Glomerular visceral epithelial cell (primary cell): Measurements from ENCODE around the gene VPS13D.
A peak's percentile ranks its signal among the peaks of the same experiment; 100 is the strongest.
"Not testable (repeated sequence)": the region's sequence is repeated elsewhere in the genome, so short reads cannot be mapped to it uniquely, and the experiment has no call there.

Source experiments
- DNase-seq: peaks from one replicate; pipeline ENCODE4 v3.0.0-alpha.2; 2016; ENCODE audit errors: extremely low spot score

VPS13D gene

GRCh38 chr1:12200208-12200607 is 29.6 kb upstream of the VPS13D start:
- DNase-seq = no peak

- no peak for DNase-seq
These were observed 28.3 kb upstream of the VPS13D start for GRCh38 chr1:12201352-12202189.

DNA sequence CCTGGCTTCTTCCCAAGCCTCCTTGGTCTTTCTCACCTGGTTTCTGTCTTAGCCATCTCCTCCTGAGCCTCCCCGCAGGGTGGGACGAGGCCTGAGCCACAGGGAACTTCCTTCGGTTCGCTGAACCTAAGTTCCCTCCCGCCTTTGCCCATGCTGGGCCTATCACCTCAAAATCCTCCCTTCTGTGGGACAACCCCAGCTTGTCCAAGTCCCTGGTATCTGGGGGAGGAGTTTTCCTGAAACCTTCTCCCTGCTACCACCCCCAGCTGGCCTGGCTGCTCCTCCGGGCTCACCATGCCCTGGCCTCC is 27.7 kb upstream of the VPS13D start:
- DNase-seq = no peak

- no peak for DNase-seq
These were observed 27.3 kb upstream of the VPS13D start for GRCh38 chr1:12202577-12202976.

- DNase-seq = no peak
These were observed 26.4 kb upstream of the VPS13D start for GRCh38 chr1:12203216-12204007.

DNA sequence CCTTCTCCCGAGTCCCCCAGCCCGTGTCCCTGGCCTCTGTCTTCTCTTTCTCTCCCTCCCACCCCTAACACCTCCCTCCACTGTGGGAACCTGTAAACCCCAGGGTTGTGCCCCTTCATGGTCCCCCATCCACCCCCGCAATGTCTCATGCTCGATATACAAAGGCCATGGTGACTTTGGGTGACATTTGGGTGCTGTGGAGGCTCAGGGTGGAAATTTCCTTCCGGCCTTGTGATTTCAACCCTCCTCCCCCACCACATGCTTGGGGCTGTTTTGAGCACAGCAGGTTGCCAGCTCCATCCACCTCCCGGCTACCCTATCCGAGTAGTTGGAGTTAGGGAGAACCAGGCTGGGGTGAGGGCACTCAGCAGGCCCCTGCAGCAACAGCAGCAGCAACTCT is 25.7 kb upstream of the VPS13D start:
- DNase-seq = no peak

- DNase-seq = no peak
These were observed 24.8 kb upstream of the VPS13D start for GRCh38 chr1:12204754-12205658.

GRCh38 chr1:12206238-12206637 is 23.6 kb upstream of the VPS13D start:
- DNase-seq = no peak

DNA sequence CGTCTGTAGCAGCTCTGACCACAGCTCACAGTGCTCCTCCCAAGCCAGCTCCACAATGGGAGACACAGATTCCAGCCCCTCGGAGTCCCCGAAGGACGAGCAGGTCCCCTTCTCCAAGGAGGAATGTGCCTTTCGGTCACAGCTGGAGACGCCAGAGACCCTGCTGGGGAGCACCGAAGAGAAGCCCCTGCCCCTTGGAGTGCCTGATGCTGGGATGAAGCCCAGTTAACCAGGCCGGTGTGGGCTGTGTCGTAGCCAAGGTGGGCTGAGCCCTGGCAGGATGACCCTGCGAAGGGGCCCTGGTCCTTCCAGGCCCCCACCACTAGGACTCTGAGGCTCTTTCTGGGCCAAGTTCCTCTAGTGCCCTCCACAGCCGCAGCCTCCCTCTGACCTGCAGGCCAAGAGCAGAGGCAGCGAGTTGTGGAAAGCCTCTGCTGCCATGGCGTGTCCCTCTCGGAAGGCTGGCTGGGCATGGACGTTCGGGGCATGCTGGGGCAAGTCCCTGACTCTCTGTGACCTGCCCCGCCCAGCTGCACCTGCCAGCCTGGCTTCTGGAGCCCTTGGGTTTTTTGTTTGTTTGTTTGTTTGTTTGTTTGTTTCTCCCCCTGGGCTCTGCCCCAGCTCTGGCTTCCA is 22.9 kb upstream of the VPS13D start:
- no peak for DNase-seq

GRCh38 chr1:12208271-12208670 is 21.6 kb upstream of the VPS13D start:
- no peak for DNase-seq

DNA sequence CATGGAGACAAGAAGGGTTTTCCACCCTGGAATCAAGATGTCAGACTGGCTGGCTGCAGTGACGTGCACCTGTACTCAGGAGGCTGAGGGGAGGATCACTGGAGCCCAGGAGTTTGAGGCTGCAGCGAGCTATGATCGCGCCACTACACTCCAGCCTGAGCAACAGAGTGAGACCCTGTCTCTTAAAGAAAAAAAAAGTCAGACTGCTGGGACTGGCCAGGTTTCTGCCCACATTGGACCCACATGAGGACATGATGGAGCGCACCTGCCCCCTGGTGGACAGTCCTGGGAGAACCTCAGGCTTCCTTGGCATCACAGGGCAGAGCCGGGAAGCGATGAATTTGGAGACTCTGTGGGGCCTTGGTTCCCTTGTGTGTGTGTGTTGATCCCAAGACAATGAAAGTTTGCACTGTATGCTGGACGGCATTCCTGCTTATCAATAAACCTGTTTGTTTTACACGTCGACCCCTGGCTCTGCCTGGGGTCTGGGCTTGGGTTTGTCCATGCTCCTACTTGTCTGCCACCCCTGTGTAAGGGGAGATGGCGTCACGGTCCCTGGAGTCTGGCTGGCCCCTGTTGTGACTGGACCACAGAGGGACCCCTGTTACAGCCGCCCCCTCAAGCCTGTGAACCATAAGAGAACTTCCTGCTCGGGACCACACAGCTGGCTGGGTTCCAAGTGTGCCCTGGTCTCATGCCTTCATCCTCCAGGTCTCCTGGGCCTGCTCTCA is 20.9 kb upstream of the VPS13D start:
- peak; percentile 74 for DNase-seq

- no peak for DNase-seq
These were observed 20.4 kb upstream of the VPS13D start for GRCh38 chr1:12209495-12209832.

GRCh38 chr1:12215118-12215961 is 14.5 kb upstream of the VPS13D start:
- DNase-seq = no peak

DNA sequence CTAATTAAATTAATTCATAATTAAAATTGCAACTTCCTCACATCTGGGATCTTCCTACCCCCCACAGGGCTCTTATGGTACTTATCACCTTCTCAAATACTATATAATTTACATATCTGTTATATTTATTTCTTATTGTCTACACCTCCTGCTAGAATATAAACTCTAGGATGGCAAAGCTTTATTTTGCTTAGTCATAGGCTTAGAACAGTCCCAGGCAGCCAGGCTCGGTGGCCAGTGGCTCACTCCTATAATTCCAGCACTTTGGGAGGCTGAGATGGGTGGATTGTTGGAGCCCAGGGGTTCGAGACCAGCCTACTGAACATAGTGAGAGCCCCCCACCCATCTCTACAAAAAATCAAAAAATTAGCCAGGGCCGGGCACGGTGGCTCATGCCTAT is 10.0 kb upstream of the VPS13D start:
- no peak for DNase-seq

GRCh38 chr1:12220890-12221289 is 8.9 kb upstream of the VPS13D start:
- no peak for DNase-seq

GRCh38 chr1:12222700-12223099 is 7.1 kb upstream of the VPS13D start:
- not testable (repeated sequence) for DNase-seq

DNA sequence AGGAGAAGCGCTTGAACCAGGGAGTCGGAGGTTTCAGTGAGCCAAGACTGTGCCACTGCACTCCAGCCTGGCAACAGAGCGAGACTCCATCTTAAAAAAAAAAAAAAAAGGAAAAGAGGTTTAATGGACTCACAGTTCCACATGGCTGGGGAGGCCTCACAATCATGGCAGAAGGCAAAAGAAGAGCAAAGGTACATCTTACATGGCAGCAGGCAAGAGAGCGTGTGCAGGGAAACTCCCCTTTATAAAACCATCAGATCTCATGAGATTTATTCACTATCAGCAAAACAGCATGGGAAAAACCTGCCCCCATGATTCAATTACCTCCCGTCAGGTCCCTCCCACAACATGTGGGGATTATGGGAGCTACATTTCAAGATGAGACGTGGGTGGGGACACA is 5.7 kb upstream of the VPS13D start:
- DNase-seq = not testable (repeated sequence)

DNA sequence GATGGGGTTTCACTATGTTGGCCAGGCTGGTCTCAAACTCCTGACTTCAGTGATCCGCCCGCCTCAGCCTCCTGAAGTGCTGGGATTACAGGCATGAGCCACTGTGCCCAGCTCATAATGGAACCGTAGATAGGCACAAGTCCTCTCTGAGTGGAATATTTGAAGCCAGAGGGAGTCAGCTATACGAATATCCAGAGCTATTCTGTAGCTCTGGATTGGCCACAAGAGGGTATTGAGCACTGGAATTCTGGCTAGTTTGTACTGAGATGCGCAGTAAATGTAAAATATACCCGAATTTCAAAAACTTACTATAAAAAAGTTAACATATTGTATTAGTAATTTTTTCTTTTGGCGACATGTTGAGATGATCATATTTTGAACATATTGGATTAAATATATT is 851 bp upstream of the VPS13D start:
- no peak for DNase-seq

- no peak for DNase-seq
These were observed 420 bp upstream of the VPS13D start for GRCh38 chr1:12229386-12229834.
